BJ (cell line): ENCODE measurements around the gene TESK2. TPM values are rescaled to one million over a fixed set of nuclear protein-coding genes. Genes with fewer than 3 reads are reported as not detected.

Source experiments
- CTCF ChIA-PET: fragments of 350-600 bp; formaldehyde crosslinking; extraction: SDS; loops from one replicate; lab custom pipeline; 2021; ENCODE audit warnings: antibody characterized with exemption, inconsistent platforms; lab: Yijun Ruan, JAX
- POLR2A ChIA-PET: fragments of 300-600 bp; sonication (Branson Sonifier 250); formaldehyde crosslinking; extraction: SDS; loops from one replicate; lab custom pipeline; 2021; ENCODE audit warnings: antibody characterized with exemption; lab: Charles Lee
- DNase-seq: peaks from one replicate; pipeline ENCODE4 v3.0.0-alpha.2; 2011; ENCODE audit warnings: low read depth
- H3K27me3 ChIP-seq: 2 replicates; pipeline ENCODE4 v1.6.0; 2011; ENCODE audit warnings: low read length; ENCODE audit not compliant: control insufficient read depth, insufficient read depth
- H3K36me3 ChIP-seq: 2 replicates; pipeline ENCODE4 v1.5.1; 2011; ENCODE audit warnings: low read length; ENCODE audit not compliant: control insufficient read depth, insufficient read depth
- H3K4me3 ChIP-seq: 2 replicates; pipeline ENCODE4 v1.5.1; 2011; ENCODE audit warnings: low read depth, mild to moderate bottlenecking, control low read depth, low read length
- CTCF ChIP-seq: IDR thresholded peaks from 2 replicates; pipeline ENCODE4 v1.5.1; 2011; ENCODE audit warnings: low read depth, mild to moderate bottlenecking, control low read depth, inconsistent platforms, low read length, moderate library complexity; ENCODE audit not compliant: insufficient read depth
- polyA plus RNA-seq: library from polyadenylated mRNA; depleted of rRNA; stranded (reverse); fragments of >200 nt; gene quantifications from 2 replicates; pipeline ENCODE4 v1.2.3, GENCODE V29; 2011

Gene TESK2
- polyA plus RNA-seq, 1 experiment = 2.5 TPM

DNA sequence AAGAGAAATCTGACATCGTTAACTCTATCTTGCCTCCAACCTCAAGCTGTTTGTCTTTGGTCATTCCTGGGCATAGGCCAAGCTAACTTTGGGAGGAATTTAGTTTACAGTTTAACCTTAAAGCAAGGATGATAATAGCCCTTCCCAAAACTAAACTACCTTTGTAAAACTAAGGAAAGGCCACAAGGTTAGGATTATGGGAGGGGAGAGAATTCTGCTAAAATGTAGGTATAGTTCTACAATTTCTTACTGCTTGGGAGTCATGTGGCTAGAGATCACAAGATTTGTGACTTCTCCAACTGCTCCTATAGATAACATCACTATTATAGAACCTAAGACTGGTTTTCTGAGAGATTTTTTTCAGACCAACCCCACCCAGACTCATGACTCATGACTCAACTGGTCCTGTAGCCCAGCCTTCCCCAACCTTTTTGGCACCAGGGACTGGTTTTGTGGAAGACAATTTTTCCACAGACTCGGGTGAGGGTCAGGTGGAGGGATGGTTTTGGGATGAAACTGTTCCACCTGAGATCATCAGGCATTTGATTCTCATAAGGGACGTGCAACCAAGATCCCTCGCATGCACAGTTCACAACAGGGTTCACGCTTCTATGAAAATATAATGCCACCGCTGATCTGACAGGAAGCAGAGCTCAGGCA, 80.0 kb downstream of the TESK2 start:
- TF ChIP-seq CTCF = no peak
- Histone ChIP-seq H3K27me3 (no peaks in the 10 kb centered on the region), H3K4me3 (no peak overlapping the region), H3K36me3 (no peaks in the 10 kb centered on the region)
- POLR2A ChIA-PET = no interaction called here
- CTCF ChIA-PET = no interaction called here
- DNase-seq = no peak

DNA sequence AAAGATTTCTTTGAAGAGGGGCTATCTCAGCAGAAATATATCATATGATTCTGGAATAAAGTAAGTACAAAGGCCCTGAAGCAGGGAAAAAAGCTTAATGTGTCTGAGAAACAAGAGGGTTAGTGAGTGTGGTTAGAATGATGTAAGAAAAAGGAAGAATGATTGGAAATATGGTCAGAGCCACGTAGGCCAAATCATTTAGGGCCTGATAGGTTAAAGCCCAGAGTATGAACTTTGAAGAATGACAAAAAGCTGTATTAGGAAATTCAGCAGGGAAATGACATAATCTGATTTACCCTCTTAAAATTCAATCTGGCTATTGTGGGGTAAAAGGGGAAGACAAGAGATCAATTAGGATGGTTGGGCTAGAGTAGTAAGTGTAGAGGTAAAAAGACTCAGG, 81.7 kb downstream of the TESK2 start:
- no peak for TF ChIP-seq CTCF
- POLR2A ChIA-PET = no interaction called here
- Histone ChIP-seq H3K27me3 (no peaks in the 10 kb centered on the region), H3K4me3 (no peak overlapping the region), H3K36me3 (no peaks in the 10 kb centered on the region)
- no peak for DNase-seq
- CTCF ChIA-PET = no interaction called here

GRCh38 chr1:45407629-45408287, 83.2 kb downstream of the TESK2 start:
- ChIA-PET CTCF (interaction anchor here (0.9 kb wide), 1 partner anchor 22 kb away, joined by 3 read pairs; no protein-coding TSS in a partner anchor), POLR2A (no interaction called here)
- no peak for TF ChIP-seq CTCF
- no peak for DNase-seq
- Histone ChIP-seq H3K4me3 (no peak overlapping the region), H3K27me3 (no peaks in the 10 kb centered on the region), H3K36me3 (no peaks in the 10 kb centered on the region)

- TF ChIP-seq CTCF = no peak
- Histone ChIP-seq H3K36me3 (no peaks in the 10 kb centered on the region), H3K4me3 (no peak overlapping the region), H3K27me3 (no peaks in the 10 kb centered on the region)
- ChIA-PET POLR2A (no interaction called here), CTCF (no interaction called here)
- no peak for DNase-seq
Observed at GRCh38 chr1:45405636-45406035, 85.3 kb downstream of the TESK2 start.

- POLR2A ChIA-PET = no interaction called here
- H3K27me3 ChIP-seq = no peaks in the 10 kb centered on the region
- CTCF ChIA-PET = no interaction called here
- H3K4me3 ChIP-seq = no peak overlapping the region
- no peak for TF ChIP-seq CTCF
- DNase-seq = no peak
- H3K36me3 ChIP-seq = no peaks in the 10 kb centered on the region
Observed at GRCh38 chr1:45403718-45404117, 87.2 kb downstream of the TESK2 start.
